C4-2B (cell line): ENCODE data around the gene C1orf159.
A peak's percentile ranks its signal among the peaks of the same experiment; 100 is the strongest.

Experiments
- CTCF ChIP-seq: fragments of 450-650 bp; conservative IDR thresholded peaks from 2 replicates; pipeline ENCODE4 v1.5.1; 2017; ENCODE audit warnings: mild to moderate bottlenecking
- ZFX ChIP-seq: fragments of 450-650 bp; IDR thresholded peaks from 2 replicates; pipeline ENCODE4 v1.6.1; 2017

GRCh38 chr1:1162597-1163537 is 47.0 kb upstream of the C1orf159 start:
- TF ChIP-seq CTCF (no peak), ZFX (peak; percentile 85)
